ENCODE measurements around the gene DBN1.

GRCh38 chr5:177505075-177505474 is 31.6 kb upstream of the DBN1 start:
- no peak for TF ChIP-seq CTCF (IDR thresholded peaks at IDR 0.05 in 8 of 11, conservative IDR thresholded peaks at IDR 0.05 in 3 of 11)
- TF ChIP-seq POLR2A (IDR thresholded peaks at IDR 0.05) = no peak
- TF ChIP-seq POLR2AphosphoS5 (IDR thresholded peaks at IDR 0.05) = no peak
